CD14-positive monocyte (primary cell): ENCODE results near the gene LRCH4. TPM values are rescaled to one million over a fixed set of nuclear protein-coding genes. Genes with fewer than 3 reads are reported as not detected.

Experiments
- DNase-seq, 3 donors: peaks; one replicate each; pipeline ENCODE4 v3.0.0-alpha.2; 2011 to 2022
- H2AFZ ChIP-seq: 2 replicates; pipeline ENCODE4 v1.6.0; 2012; ENCODE audit warnings: mild to moderate bottlenecking, low read depth, low read length, inconsistent platforms; ENCODE audit not compliant: insufficient read depth, poor library complexity, severe bottlenecking
- H3K27ac ChIP-seq, 2 donors: 1 replicate in 1 of 2; 2 replicates in 1 of 2; pipeline ENCODE4 v1.5.1; 2012 to 2013; ENCODE audit warnings: low read length in 2 of 2, control low read depth in 1 of 2, inconsistent platforms in 1 of 2, low read depth in 1 of 2, mild to moderate bottlenecking in 1 of 2
- H3K27me3 ChIP-seq, 2 donors: one replicate each; pipeline versions ENCODE4 v1.6.0 to v1.6.1; 2011 to 2013; ENCODE audit warnings: low read length in 2 of 2; ENCODE audit not compliant: control insufficient read depth in 2 of 2, insufficient read depth in 2 of 2
- H3K36me3 ChIP-seq, 2 donors: replicated peaks in 1 of 2; 1 replicate in 1 of 2; 2 replicates in 1 of 2; pipeline versions ENCODE4 v1.5.1 to v1.6.1; 2012 to 2013; ENCODE audit warnings: low read length in 2 of 2, control low read depth in 1 of 2, inconsistent platforms in 1 of 2, mild to moderate bottlenecking in 1 of 2; ENCODE audit not compliant: insufficient read depth in 2 of 2, control insufficient read depth in 1 of 2
- H3K4me1 ChIP-seq, 2 donors: 1 replicate in 1 of 2; 2 replicates in 1 of 2; pipeline versions ENCODE4 v1.5.1 to v1.6.1; 2012 to 2013; ENCODE audit warnings: low read length in 2 of 2, control low read depth in 1 of 2, inconsistent platforms in 1 of 2, mild to moderate bottlenecking in 1 of 2, moderate library complexity in 1 of 2; ENCODE audit not compliant: insufficient read depth in 2 of 2, control insufficient read depth in 1 of 2
- H3K4me2 ChIP-seq: replicated peaks from 2 replicates; pipeline ENCODE3; 2012; ENCODE audit warnings: low read length, moderate library complexity, mild to moderate bottlenecking; ENCODE audit not compliant: poor library complexity, severe bottlenecking; ENCODE audit errors: extremely low read depth
- H3K4me3 ChIP-seq, 3 experiments: fragments of 200-600 bp in 1 of 3; sonication (generic) in 1 of 3; replicated peaks in 1 of 3; 1 replicate in 2 of 3; 2 replicates in 1 of 3; pipeline ENCODE4 v1.5.1; 2011 to 2013; ENCODE audit warnings: low read length in 3 of 3, mild to moderate bottlenecking in 3 of 3, control low read depth in 2 of 3, low read depth in 2 of 3, inconsistent platforms in 1 of 3, moderate library complexity in 1 of 3
- H3K79me2 ChIP-seq: 2 replicates; pipeline ENCODE4 v1.6.0; 2012; ENCODE audit warnings: mild to moderate bottlenecking, control low read depth, inconsistent platforms, low read length, moderate library complexity; ENCODE audit not compliant: insufficient read depth
- H3K9ac ChIP-seq: 2 replicates; pipeline ENCODE4 v1.6.0; 2017; ENCODE audit warnings: low read length, mild to moderate bottlenecking; ENCODE audit not compliant: insufficient read depth, poor library complexity, severe bottlenecking
- H3K9me3 ChIP-seq, 2 donors: replicated peaks in 1 of 2; 1 replicate in 1 of 2; 2 replicates in 1 of 2; pipeline versions ENCODE4 v1.5.1 to v1.6.1; 2012 to 2013; ENCODE audit warnings: low read length in 2 of 2, control low read depth in 1 of 2; ENCODE audit not compliant: control insufficient read depth in 1 of 2, insufficient read depth in 1 of 2
- H4K20me1 ChIP-seq: 2 replicates; pipeline ENCODE4 v1.6.0; 2012; ENCODE audit warnings: mild to moderate bottlenecking, low read length, control low read depth, moderate library complexity; ENCODE audit not compliant: insufficient read depth
- H3K27ac Mint-ChIP-seq, 7 donors: one replicate each; pipeline ENCODE4 v1.8.0; 2020; ENCODE audit warnings: mild to moderate bottlenecking in 7 of 7, mixed read lengths in 7 of 7, moderate library complexity in 6 of 7, inconsistent platforms in 2 of 7
- H3K27me3 Mint-ChIP-seq, 3 donors: one replicate each; pipeline ENCODE4 v1.8.0; 2021 to 2022; ENCODE audit warnings: low read depth in 3 of 3, mild to moderate bottlenecking in 3 of 3, mixed read lengths in 3 of 3, moderate library complexity in 3 of 3, inconsistent platforms in 1 of 3
- H3K36me3 Mint-ChIP-seq, 2 donors: one replicate each; pipeline ENCODE4 v1.8.0; 2020; ENCODE audit warnings: mixed read lengths in 2 of 2, inconsistent platforms in 1 of 2, mild to moderate bottlenecking in 1 of 2
- H3K4me1 Mint-ChIP-seq: one replicate; pipeline ENCODE4 v1.8.0; 2020; ENCODE audit warnings: mild to moderate bottlenecking, mixed read lengths
- H3K4me3 Mint-ChIP-seq, 2 donors: one replicate each; pipeline ENCODE4 v1.8.0; 2020; ENCODE audit warnings: mild to moderate bottlenecking in 2 of 2, mixed read lengths in 2 of 2, moderate library complexity in 1 of 2
- H3K9me3 Mint-ChIP-seq, 7 donors: one replicate each; pipeline ENCODE4 v1.8.0; 2020 to 2022; ENCODE audit warnings: mixed read lengths in 7 of 7, mild to moderate bottlenecking in 6 of 7, moderate library complexity in 6 of 7, inconsistent platforms in 2 of 7
- whole genome bisulfite sequencing: methylation state at CpG from one replicate; pipeline ENCODE4 v1.1.5; 2013; ENCODE audit warnings: missing lambda C conversion rate; ENCODE audit not compliant: insufficient coverage; 5-methylcytosine and 5-hydroxymethylcytosine counted together
- intact Hi-C, 2 donors: fragments of 100-400 bp; cut with micrococcal nuclease; formaldehyde crosslinking; loops; one replicate each; pipeline versions ENCODE4 v1.15.0 to v1.15.1; 2023
- polyA plus RNA-seq, 3 donors: library from polyadenylated mRNA; depleted of rRNA in 1 of 3; unstranded in 2 of 3; stranded (reverse) in 1 of 3; fragments of 300-500 nt in 2 of 3; fragments of >200 nt in 1 of 3; fragmentation: Illumina TruSeq in 2 of 3; gene quantifications; 1 replicate in 2 of 3; 2 replicates in 1 of 3; pipeline ENCODE4 v1.2.3, GENCODE V29; 2012 to 2021
- TF ChIP-seq, protein P1 (sequence below): fragments of 200-600 bp; IDR thresholded peaks from one replicate; pipeline ENCODE4 v1.8.0; 2022; ENCODE audit warnings: antibody characterized with exemption, mild to moderate bottlenecking

The LRCH4 gene
- polyA plus RNA-seq, 3 donors = 132 to 286 (median 134) TPM

DNA sequence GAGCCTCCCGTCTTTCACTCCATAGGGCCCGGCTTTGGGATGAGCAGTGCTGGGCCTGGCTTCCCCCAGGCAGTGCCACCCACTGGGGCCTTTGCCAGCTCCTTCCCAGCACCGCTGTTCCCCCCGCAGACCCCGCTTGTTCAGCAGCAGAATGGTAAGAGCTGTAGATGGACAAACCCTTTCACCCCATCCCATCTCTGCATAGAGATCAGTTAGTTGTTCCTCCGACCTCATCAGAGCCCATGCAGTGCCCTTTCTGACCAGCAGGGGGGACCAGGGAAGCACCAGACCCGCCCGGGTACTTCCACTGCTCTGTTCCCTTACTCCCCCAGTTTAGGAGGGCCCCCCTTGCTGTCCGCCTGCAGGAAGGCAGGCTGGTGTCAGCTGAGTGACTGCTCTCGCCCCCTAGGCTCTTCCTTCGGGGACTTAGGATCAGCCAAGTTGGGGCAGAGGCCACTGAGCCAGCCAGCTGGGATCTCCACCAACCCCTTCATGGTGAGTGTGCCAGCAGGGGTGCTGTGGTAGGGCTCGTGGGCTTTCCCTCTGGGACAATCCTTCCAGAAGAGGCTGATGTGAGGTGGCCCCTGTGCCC lies 22.0 kb downstream of the LRCH4 start:
- H3K4me1 Mint-ChIP-seq = peaks cover 10% of the 10 kb centered on the region
- H3K27me3 Mint-ChIP-seq = peaks cover 0 to 7% (median 2%) of the 10 kb centered on the region in 3 donors
- Histone ChIP-seq H2AFZ (peak overlapping the region; percentile 41), H3K4me1 (peaks cover 0 to 10% of the 10 kb centered on the region in 2 donors), H3K4me2 (no peak overlapping the region), H3K9me3 (no peaks in the 10 kb centered on the region), H3K36me3 (no peaks in the 10 kb centered on the region), H3K4me3 (no peak overlapping the region), H3K9ac (no peak overlapping the region), H4K20me1 (peaks cover 6% of the 10 kb centered on the region), H3K27me3 (peaks cover 0 to 2% of the 10 kb centered on the region in 2 donors), H3K79me2 (no peaks in the 10 kb centered on the region), H3K27ac (no peak overlapping the region)
- TF ChIP-seq, protein P1, sequence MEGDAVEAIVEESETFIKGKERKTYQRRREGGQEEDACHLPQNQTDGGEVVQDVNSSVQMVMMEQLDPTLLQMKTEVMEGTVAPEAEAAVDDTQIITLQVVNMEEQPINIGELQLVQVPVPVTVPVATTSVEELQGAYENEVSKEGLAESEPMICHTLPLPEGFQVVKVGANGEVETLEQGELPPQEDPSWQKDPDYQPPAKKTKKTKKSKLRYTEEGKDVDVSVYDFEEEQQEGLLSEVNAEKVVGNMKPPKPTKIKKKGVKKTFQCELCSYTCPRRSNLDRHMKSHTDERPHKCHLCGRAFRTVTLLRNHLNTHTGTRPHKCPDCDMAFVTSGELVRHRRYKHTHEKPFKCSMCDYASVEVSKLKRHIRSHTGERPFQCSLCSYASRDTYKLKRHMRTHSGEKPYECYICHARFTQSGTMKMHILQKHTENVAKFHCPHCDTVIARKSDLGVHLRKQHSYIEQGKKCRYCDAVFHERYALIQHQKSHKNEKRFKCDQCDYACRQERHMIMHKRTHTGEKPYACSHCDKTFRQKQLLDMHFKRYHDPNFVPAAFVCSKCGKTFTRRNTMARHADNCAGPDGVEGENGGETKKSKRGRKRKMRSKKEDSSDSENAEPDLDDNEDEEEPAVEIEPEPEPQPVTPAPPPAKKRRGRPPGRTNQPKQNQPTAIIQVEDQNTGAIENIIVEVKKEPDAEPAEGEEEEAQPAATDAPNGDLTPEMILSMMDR = peak; percentile 97
- WGBS = 26% methylated on average over 12 of the region's 12 CpGs
- H3K9me3 Mint-ChIP-seq = peaks cover 0 to 3% (median 0%) of the 10 kb centered on the region in 7 donors
- intact Hi-C loops = loop anchor here in 1 of 2 donors (5.0 kb wide), 1 partner anchor 97 kb away; no protein-coding TSS in a partner anchor
- peaks cover 12 to 16% of the 10 kb centered on the region in 2 donors for H3K36me3 Mint-ChIP-seq
- H3K27ac Mint-ChIP-seq = peak overlapping the region in 1 of 7 donors; percentile 28
- peak in 2 of 3 donors; percentile 65 to 69 for DNase-seq
- peak overlapping the region in 1 of 2 donors; percentile 59 for H3K4me3 Mint-ChIP-seq

DNA sequence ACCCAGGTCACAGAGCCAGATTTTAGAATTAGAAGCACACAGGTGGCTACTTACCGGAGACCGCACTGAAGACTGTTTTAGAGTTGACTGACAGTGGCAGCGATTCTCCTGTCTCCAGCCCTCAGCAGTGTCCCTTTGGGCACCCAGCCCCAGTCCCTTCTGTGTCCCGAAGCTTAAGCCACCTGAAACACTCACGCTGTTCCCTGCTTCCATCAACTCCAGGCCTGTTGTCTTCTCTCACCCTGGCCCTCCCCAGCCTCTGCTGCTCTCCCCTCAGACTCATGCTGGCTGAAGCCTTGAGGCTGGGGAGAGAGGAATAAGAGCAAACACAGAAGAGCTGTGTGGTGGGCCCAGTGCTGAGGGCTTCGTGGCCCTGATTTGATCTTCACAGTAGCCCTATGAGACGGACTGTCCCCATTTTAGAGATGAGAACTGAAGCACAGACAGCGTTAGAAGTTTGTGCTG lies 22.8 kb downstream of the LRCH4 start:
- H3K4me2 ChIP-seq = no peak overlapping the region
- Mint-ChIP-seq H3K9me3 (peaks cover 0 to 3% (median 0%) of the 10 kb centered on the region in 7 donors), H3K4me1 (peaks cover 8% of the 10 kb centered on the region), H3K36me3 (peaks cover 12 to 16% of the 10 kb centered on the region in 2 donors), H3K27ac (peak overlapping the region in 1 of 7 donors; percentile 49), H3K27me3 (peaks cover 0 to 2% (median 0%) of the 10 kb centered on the region in 3 donors), H3K4me3 (no peak overlapping the region)
- H3K9me3 ChIP-seq = no peaks in the 10 kb centered on the region
- H3K4me3 ChIP-seq = no peak overlapping the region
- DNase-seq = no peak
- 98% methylated on average over 7 of the region's 8 CpGs for WGBS
- H3K27ac ChIP-seq = no peak overlapping the region
- H2AFZ ChIP-seq = no peak overlapping the region
- H3K36me3 ChIP-seq = no peaks in the 10 kb centered on the region
- intact Hi-C loops = loop anchor here in 1 of 2 donors (5.0 kb wide), 1 partner anchor 96 kb away; no protein-coding TSS in a partner anchor
- H3K9ac ChIP-seq = no peak overlapping the region
- H3K79me2 ChIP-seq = no peaks in the 10 kb centered on the region
- no peaks in the 10 kb centered on the region for H4K20me1 ChIP-seq
- TF ChIP-seq, protein P1 = no peak
- H3K4me1 ChIP-seq = peaks cover 0 to 10% of the 10 kb centered on the region in 2 donors
- no peaks in the 10 kb centered on the region for H3K27me3 ChIP-seq
